ENCODE results near the gene MYH14. TPM values are rescaled to one million over a fixed set of nuclear protein-coding genes. Genes with fewer than 3 reads are reported as not detected.

Gene MYH14
- total RNA-seq, 4 donors from 2014 or later: 103 to 174 (median 141) TPM

- no peak overlapping the region for H3K4me3 ChIP-seq
- intact Hi-C loops (cut with DNase I; ENCODE audit: low total_unique reads) (no loop called here), in situ Hi-C loops (cut with MboI; ENCODE audit: low sequenced_read_pairs in 4 of 4) (no loop called here)
- no peak for ATAC-seq
- DNase-seq: no peak
- H3K27me3 ChIP-seq: no peaks in the 10 kb centered on the region
- H3K36me3 ChIP-seq: peaks cover 0 to 67% of the 10 kb centered on the region in 2 donors
- H3K9me3 ChIP-seq: no peaks in the 10 kb centered on the region
- H3K27ac ChIP-seq: no peak overlapping the region
- TF ChIP-seq, protein P1, sequence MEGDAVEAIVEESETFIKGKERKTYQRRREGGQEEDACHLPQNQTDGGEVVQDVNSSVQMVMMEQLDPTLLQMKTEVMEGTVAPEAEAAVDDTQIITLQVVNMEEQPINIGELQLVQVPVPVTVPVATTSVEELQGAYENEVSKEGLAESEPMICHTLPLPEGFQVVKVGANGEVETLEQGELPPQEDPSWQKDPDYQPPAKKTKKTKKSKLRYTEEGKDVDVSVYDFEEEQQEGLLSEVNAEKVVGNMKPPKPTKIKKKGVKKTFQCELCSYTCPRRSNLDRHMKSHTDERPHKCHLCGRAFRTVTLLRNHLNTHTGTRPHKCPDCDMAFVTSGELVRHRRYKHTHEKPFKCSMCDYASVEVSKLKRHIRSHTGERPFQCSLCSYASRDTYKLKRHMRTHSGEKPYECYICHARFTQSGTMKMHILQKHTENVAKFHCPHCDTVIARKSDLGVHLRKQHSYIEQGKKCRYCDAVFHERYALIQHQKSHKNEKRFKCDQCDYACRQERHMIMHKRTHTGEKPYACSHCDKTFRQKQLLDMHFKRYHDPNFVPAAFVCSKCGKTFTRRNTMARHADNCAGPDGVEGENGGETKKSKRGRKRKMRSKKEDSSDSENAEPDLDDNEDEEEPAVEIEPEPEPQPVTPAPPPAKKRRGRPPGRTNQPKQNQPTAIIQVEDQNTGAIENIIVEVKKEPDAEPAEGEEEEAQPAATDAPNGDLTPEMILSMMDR (IDR thresholded peaks at IDR 0.05 in 4 of 5, conservative IDR thresholded peaks at IDR 0.05 in 1 of 5): no peak
- no peak for TF ChIP-seq POLR2A (IDR thresholded peaks at IDR 0.05)
- no peaks in the 10 kb centered on the region for H3K4me1 ChIP-seq
Measured at GRCh38 chr19:50292216-50292827, 88.9 kb downstream of the MYH14 start.

- DNase-seq (no peak), ATAC-seq (no peak)
- no peak overlapping the region for H3K27ac ChIP-seq
- peaks cover 0 to 61% of the 10 kb centered on the region in 2 donors for H3K36me3 ChIP-seq
- H3K4me1 ChIP-seq: no peaks in the 10 kb centered on the region
- TF ChIP-seq, protein P1 (IDR thresholded peaks at IDR 0.05 in 4 of 5, conservative IDR thresholded peaks at IDR 0.05 in 1 of 5): no peak
- TF ChIP-seq POLR2A (IDR thresholded peaks at IDR 0.05): no peak
- intact Hi-C loops (cut with DNase I; ENCODE audit: low total_unique reads): no loop called here
- no peak overlapping the region for H3K4me3 ChIP-seq
- no peaks in the 10 kb centered on the region for H3K9me3 ChIP-seq
- in situ Hi-C loops (cut with MboI; ENCODE audit: low sequenced_read_pairs in 4 of 4): no loop called here
- H3K27me3 ChIP-seq: no peaks in the 10 kb centered on the region
Measured at GRCh38 chr19:50293263-50294004, 90.0 kb downstream of the MYH14 start.

GRCh38 chr19:50300051-50300450 is 96.6 kb downstream of the MYH14 start:
- no peak for TF ChIP-seq POLR2A (IDR thresholded peaks at IDR 0.05)
- TF ChIP-seq, protein P1 (IDR thresholded peaks at IDR 0.05 in 4 of 5, conservative IDR thresholded peaks at IDR 0.05 in 1 of 5): no peak
- intact Hi-C loops (cut with DNase I; ENCODE audit: low total_unique reads): no loop called here
- no peak for ATAC-seq

GRCh38 chr19:50300814-50301606 is 97.6 kb downstream of the MYH14 start:
- TF ChIP-seq, protein P1 (IDR thresholded peaks at IDR 0.05 in 4 of 5, conservative IDR thresholded peaks at IDR 0.05 in 1 of 5): no peak
- TF ChIP-seq POLR2A (IDR thresholded peaks at IDR 0.05): no peak
- Histone ChIP-seq H3K36me3 (peaks cover 0 to 51% of the 10 kb centered on the region in 2 donors), H3K9me3 (no peaks in the 10 kb centered on the region), H3K4me3 (no peak overlapping the region), H3K27ac (no peak overlapping the region), H3K27me3 (no peaks in the 10 kb centered on the region), H3K4me1 (no peaks in the 10 kb centered on the region)
- in situ Hi-C loops (cut with MboI; ENCODE audit: low sequenced_read_pairs in 4 of 4): no loop called here
- ATAC-seq (no peak), DNase-seq (no peak)
- intact Hi-C loops (cut with DNase I; ENCODE audit: low total_unique reads): no loop called here

More at GRCh38 chr19:50300051-50300450, 96.6 kb downstream of the MYH14 start:
- no peaks in the 10 kb centered on the region for H3K27me3 ChIP-seq
- no peak overlapping the region for H3K27ac ChIP-seq
- in situ Hi-C loops (cut with MboI; ENCODE audit: low sequenced_read_pairs in 4 of 4): no loop called here
- peaks cover 0 to 49% of the 10 kb centered on the region in 2 donors for H3K36me3 ChIP-seq
- H3K9me3 ChIP-seq: no peaks in the 10 kb centered on the region
- no peak overlapping the region for H3K4me3 ChIP-seq
- no peaks in the 10 kb centered on the region for H3K4me1 ChIP-seq
- no peak for DNase-seq
